Activated naive CD4-positive, alpha-beta T cell treated with anti-CD3 and anti-CD28 coated beads for 36 hours (primary cell): ENCODE results near the gene NPFFR2. TPM values are rescaled to one million over a fixed set of nuclear protein-coding genes. Genes with fewer than 3 reads are reported as not detected.
"Not testable (repeated sequence)": the region's sequence is repeated elsewhere in the genome, so short reads cannot be mapped to it uniquely, and the experiment has no call there.

ENCODE experiments used
- CTCF ChIA-PET: fragments of 350-600 bp; sonication (Branson Sonifier 250); formaldehyde crosslinking; loops from one replicate; lab custom pipeline; 2021; ENCODE audit warnings: antibody characterized with exemption; lab: Charles Lee
- DNase-seq: peaks from one replicate; pipeline ENCODE4 v3.0.0-alpha.2; 2020
- H3K27ac Mint-ChIP-seq: one replicate; pipeline ENCODE4 v1.8.0; 2021; ENCODE audit warnings: mild to moderate bottlenecking, mixed read lengths
- H3K27me3 Mint-ChIP-seq: one replicate; pipeline ENCODE4 v1.8.0; 2021; ENCODE audit warnings: low read depth, mixed read lengths
- H3K36me3 Mint-ChIP-seq: one replicate; pipeline ENCODE4 v1.8.0; 2021; ENCODE audit warnings: low read depth, mixed read lengths
- H3K4me1 Mint-ChIP-seq: one replicate; pipeline ENCODE4 v1.8.0; 2021; ENCODE audit warnings: low read depth, mixed read lengths
- H3K4me3 Mint-ChIP-seq: one replicate; pipeline ENCODE4 v1.8.0; 2021; ENCODE audit warnings: mild to moderate bottlenecking, moderate library complexity, mixed read lengths
- H3K9me3 Mint-ChIP-seq: one replicate; pipeline ENCODE4 v1.8.0; 2021; ENCODE audit warnings: mixed read lengths
- intact Hi-C: fragments of 100-400 bp; cut with micrococcal nuclease; formaldehyde crosslinking; loops from one replicate; pipeline ENCODE4 v1.15.1; 2023
- total RNA-seq, 2 experiments: library from RNA; stranded (reverse); gene quantifications; one replicate each; pipeline ENCODE4 v1.2.3, GENCODE V29; 2021

NPFFR2 gene
- total RNA-seq, 2 experiments from 2014 or later = not detected

DNA sequence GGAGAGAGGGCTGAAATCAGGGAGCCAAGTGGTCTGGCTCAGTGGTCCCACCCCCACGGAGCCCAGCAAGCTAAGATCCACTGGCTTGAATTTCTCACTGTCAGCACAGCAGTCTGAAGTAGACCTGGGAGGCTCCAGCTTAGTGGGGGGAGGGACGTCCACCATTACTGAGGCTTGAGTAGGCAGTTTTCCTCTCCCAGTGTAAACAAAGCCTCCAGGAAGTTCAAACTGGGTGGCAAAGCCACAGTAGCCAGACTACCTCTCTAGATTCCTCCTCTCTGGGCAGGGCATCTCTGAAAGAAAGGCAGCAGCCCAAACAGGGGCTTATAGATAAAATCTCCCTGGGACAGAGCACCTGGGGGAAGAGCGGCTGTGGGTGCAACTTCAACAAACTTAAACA is 88.1 kb downstream of the NPFFR2 start:
- H3K36me3 Mint-ChIP-seq = no peaks in the 10 kb centered on the region
- H3K27ac Mint-ChIP-seq = no peak overlapping the region
- no peak for DNase-seq
- intact Hi-C loops = loop anchor here (10.0 kb wide), 2 partner anchors 185 to 1505 kb away; no protein-coding TSS in a partner anchor
- peaks cover 7% of the 10 kb centered on the region for H3K27me3 Mint-ChIP-seq
- H3K4me3 Mint-ChIP-seq = no peak overlapping the region
- CTCF ChIA-PET = no interaction called here
- H3K4me1 Mint-ChIP-seq = no peaks in the 10 kb centered on the region
- no peaks in the 10 kb centered on the region for H3K9me3 Mint-ChIP-seq

DNA sequence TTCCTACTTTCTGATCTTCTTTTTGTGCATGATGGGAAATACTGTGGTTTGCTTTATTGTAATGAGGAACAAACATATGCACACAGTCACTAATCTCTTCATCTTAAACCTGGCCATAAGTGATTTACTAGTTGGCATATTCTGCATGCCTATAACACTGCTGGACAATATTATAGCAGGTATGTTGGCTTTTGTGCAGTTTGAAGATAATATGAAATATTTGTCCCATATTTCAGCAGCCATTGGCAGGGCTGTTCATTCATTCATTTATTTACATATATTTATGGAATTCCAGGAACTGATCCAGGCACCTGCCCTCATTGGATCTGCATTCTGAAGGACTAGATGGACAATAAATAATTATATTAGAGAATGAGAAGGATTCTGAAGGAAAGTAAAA is 96.9 kb downstream of the NPFFR2 start:
- H3K27me3 Mint-ChIP-seq = no peaks in the 10 kb centered on the region
- DNase-seq = no peak
- H3K27ac Mint-ChIP-seq = no peak overlapping the region
- H3K36me3 Mint-ChIP-seq = no peaks in the 10 kb centered on the region
- no peak overlapping the region for H3K4me3 Mint-ChIP-seq
- H3K9me3 Mint-ChIP-seq = no peaks in the 10 kb centered on the region
- CTCF ChIA-PET = no interaction called here
- intact Hi-C loops = no loop called here
- H3K4me1 Mint-ChIP-seq = no peaks in the 10 kb centered on the region

GRCh38 chr4:72136429-72136828 is 104.6 kb downstream of the NPFFR2 start:
- DNase-seq = no peak
- intact Hi-C loops = no loop called here
- no peaks in the 10 kb centered on the region for H3K36me3 Mint-ChIP-seq
- CTCF ChIA-PET = no interaction called here
- H3K27me3 Mint-ChIP-seq = no peaks in the 10 kb centered on the region
- no peak overlapping the region for H3K4me3 Mint-ChIP-seq
- H3K27ac Mint-ChIP-seq = no peak overlapping the region
- H3K4me1 Mint-ChIP-seq = no peaks in the 10 kb centered on the region
- H3K9me3 Mint-ChIP-seq = peaks cover 7% of the 10 kb centered on the region

DNA sequence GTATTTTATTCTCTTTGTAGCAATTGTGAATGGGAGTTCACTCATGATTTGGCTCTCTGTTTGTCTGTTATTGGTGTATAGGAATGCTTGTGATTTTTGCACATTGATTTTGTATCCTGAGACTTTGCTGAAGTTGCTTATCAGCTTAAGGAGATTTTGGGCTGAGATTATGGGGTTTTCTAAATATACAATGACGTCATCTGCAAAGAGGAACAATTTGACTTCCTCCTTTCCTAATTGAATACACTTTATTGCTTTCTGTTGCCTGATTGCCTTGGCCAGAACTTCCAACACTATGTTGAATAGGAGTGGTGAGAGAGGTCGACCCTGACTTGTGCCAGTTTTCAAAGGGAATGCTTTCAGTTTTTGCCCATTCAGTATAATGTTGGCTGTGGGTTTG is 108.2 kb downstream of the NPFFR2 start:
- H3K27ac Mint-ChIP-seq, H3K36me3 Mint-ChIP-seq, intact Hi-C loops, CTCF ChIA-PET, DNase-seq, H3K4me1 Mint-ChIP-seq, H3K4me3 Mint-ChIP-seq, H3K27me3 Mint-ChIP-seq: not testable (repeated sequence)
- H3K9me3 Mint-ChIP-seq = peaks cover 12% of the 10 kb centered on the region

DNA sequence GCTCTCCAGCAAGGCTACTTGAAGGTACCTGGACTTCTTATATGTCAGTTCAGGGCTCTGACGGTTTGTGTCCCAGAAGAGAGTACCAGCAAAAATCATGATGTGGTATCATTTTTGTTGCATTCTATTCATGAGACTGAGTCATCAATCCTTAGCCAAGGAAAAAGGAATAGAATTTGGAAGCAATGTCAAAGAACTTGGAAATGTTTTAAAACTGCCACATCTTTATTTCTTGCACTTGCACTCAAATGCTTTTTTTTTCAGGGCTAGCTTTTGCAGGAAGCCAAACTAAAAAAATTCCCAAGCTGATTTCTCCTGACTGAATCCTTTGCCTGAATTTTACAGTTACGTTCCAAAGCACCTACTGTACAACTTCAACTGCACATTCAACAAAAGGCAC is 112.4 kb downstream of the NPFFR2 start:
- Mint-ChIP-seq H3K27me3 (no peaks in the 10 kb centered on the region), H3K9me3 (peaks cover 8% of the 10 kb centered on the region), H3K36me3 (no peaks in the 10 kb centered on the region), H3K4me1 (no peaks in the 10 kb centered on the region), H3K27ac (no peak overlapping the region), H3K4me3 (no peak overlapping the region)
- CTCF ChIA-PET = no interaction called here
- no peak for DNase-seq
- intact Hi-C loops = no loop called here

DNA sequence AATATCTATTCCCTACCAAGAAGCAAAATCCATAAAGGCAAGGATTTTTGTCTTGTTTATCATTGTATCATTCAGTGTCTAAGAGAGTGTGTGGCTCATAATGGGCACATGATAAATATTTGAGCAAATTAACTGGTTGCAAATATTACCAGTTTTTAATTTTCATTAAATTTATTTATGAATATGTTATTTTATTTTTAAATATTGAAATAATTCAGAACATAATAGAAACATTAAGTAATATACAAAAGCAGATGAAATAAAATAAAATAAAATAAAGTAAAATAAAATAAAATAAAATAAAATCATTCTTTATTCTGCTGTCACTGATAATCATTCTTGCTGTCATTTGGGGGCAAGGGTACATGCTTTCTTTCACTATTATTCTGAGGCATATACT is 120.9 kb downstream of the NPFFR2 start:
- CTCF ChIA-PET = no interaction called here
- Mint-ChIP-seq H3K4me3 (no peak overlapping the region), H3K4me1 (no peaks in the 10 kb centered on the region), H3K36me3 (no peaks in the 10 kb centered on the region), H3K27ac (no peak overlapping the region), H3K27me3 (peaks cover 8% of the 10 kb centered on the region), H3K9me3 (peaks cover 12% of the 10 kb centered on the region)
- no peak for DNase-seq
- intact Hi-C loops = no loop called here

DNA sequence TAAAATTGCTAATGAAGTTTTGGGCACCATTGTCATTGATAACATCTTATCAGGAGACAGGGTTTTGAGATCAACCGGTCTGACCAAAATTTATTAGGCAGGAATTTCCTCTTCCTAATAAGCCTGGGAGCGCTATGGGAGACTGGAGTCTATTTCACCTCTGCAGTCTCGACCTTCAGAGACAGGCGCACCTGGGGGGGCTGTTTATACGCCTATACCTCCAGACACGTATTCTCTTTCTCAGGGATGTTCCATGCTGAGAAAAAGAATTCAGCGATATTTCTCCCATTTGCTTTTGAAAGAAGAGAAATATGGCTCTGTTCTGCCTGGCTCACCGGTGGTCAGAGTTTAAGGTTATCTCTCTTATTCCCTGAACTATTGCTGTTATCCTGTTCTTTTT is 121.8 kb downstream of the NPFFR2 start:
- H3K4me3 Mint-ChIP-seq, H3K36me3 Mint-ChIP-seq, H3K27me3 Mint-ChIP-seq, DNase-seq, intact Hi-C loops, H3K4me1 Mint-ChIP-seq, CTCF ChIA-PET, H3K27ac Mint-ChIP-seq: not testable (repeated sequence)
- H3K9me3 Mint-ChIP-seq = peaks cover 12% of the 10 kb centered on the region

DNA sequence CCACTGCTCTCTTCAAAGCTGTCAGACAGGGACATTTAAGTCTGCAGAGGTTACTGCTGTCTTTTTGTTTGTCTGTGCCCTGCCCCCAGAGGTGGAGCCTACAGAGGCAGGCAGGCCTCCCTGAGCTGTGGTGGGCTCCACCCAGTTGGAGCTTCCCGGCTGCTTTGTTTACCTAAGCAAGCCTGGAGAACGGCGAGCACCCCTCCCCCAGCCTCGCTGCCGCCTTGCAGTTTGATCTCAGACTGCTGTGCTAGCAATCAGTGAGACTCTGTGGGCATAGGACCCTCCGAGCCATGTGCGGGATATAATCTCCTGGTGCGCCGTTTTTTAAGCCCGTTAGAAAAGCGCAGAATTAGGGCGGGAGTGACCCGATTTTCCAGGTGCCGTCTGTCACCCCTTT is 137.5 kb downstream of the NPFFR2 start:
- H3K27me3 Mint-ChIP-seq, H3K36me3 Mint-ChIP-seq, CTCF ChIA-PET, DNase-seq, H3K4me3 Mint-ChIP-seq, intact Hi-C loops, H3K4me1 Mint-ChIP-seq, H3K27ac Mint-ChIP-seq, H3K9me3 Mint-ChIP-seq: not testable (repeated sequence)

DNA sequence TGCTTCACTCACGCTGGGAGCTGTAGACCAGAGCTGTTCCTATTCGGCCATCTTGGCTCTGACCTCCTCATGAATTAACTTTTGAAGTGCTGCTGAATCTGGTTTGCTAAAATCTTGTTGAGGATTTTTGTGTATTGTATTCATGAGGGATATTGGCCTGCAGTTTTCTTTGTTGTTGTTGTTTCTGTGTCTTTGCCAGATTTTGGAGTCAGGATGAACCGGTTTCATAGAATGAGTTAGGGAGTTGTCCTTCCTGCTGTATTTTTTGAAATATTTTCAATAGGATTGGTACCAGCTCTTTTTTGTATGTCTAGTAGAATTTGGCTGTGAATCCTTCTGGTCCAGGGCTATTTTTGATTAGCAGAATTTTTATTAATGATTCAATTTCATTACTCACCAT is 138.1 kb downstream of the NPFFR2 start:
- H3K9me3 Mint-ChIP-seq = peaks cover 8% of the 10 kb centered on the region
- CTCF ChIA-PET = no interaction called here
- intact Hi-C loops = no loop called here
- no peak overlapping the region for H3K4me3 Mint-ChIP-seq
- no peaks in the 10 kb centered on the region for H3K4me1 Mint-ChIP-seq
- no peak for DNase-seq
- H3K27me3 Mint-ChIP-seq = peaks cover 3% of the 10 kb centered on the region
- H3K27ac Mint-ChIP-seq = no peak overlapping the region
- H3K36me3 Mint-ChIP-seq = peaks cover 1% of the 10 kb centered on the region

DNA sequence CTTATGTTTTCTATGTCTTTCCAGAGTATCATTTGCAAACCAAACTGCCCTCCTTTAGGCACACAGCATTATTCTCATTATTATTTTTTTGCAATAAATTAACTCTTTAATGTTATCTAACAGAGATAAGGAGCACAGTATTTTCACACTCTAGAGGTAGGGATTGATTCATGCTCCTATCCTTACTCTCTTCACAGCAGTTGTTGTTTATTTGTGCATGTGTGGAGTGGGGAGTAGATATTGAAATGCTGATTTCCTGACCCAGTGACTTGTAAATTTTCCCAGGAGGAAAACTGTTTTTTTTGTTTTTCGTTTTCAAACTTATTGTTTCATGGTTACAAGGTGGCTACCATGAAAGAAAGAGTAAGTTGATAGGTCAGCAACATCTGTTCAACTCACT is 140.0 kb downstream of the NPFFR2 start:
- no peak for DNase-seq
- Mint-ChIP-seq H3K27ac (no peak overlapping the region), H3K9me3 (peaks cover 12% of the 10 kb centered on the region), H3K4me3 (no peak overlapping the region), H3K4me1 (no peaks in the 10 kb centered on the region), H3K36me3 (no peaks in the 10 kb centered on the region), H3K27me3 (peaks cover 3% of the 10 kb centered on the region)
- intact Hi-C loops = no loop called here
- CTCF ChIA-PET = no interaction called here

- Mint-ChIP-seq H3K4me1 (no peaks in the 10 kb centered on the region), H3K27ac (no peak overlapping the region), H3K4me3 (no peak overlapping the region), H3K9me3 (peaks cover 11% of the 10 kb centered on the region), H3K27me3 (no peaks in the 10 kb centered on the region), H3K36me3 (no peaks in the 10 kb centered on the region)
- CTCF ChIA-PET = no interaction called here
- DNase-seq = no peak
- intact Hi-C loops = no loop called here
Observed at GRCh38 chr4:72179342-72179741, 147.5 kb downstream of the NPFFR2 start.

DNA sequence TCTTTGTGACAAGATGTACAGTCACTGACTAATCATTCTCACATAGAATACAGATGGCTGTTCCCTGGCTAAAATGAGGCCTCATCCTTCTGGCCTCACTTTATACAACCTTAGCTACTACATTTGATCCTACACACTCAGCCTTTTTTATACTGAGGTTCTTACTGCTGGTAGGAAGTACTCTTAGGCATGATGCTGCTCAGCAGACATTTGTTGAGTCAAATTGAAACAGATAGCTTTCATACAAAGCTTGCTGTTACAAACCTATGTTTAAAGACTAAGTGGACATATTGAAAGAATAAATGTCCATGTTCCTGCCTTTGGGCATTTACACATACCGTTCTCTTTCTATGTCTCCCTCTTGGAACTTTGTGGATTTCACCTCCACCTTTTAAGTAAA is 154.9 kb downstream of the NPFFR2 start:
- intact Hi-C loops = no loop called here
- Mint-ChIP-seq H3K9me3 (peaks cover 2% of the 10 kb centered on the region), H3K27me3 (no peaks in the 10 kb centered on the region), H3K36me3 (no peaks in the 10 kb centered on the region), H3K27ac (no peak overlapping the region), H3K4me1 (no peaks in the 10 kb centered on the region), H3K4me3 (no peak overlapping the region)
- DNase-seq = no peak
- CTCF ChIA-PET = no interaction called here

- no peak overlapping the region for H3K27ac Mint-ChIP-seq
- H3K27me3 Mint-ChIP-seq = no peaks in the 10 kb centered on the region
- CTCF ChIA-PET = no interaction called here
- no peaks in the 10 kb centered on the region for H3K4me1 Mint-ChIP-seq
- no peak overlapping the region for H3K4me3 Mint-ChIP-seq
- H3K36me3 Mint-ChIP-seq = no peaks in the 10 kb centered on the region
- intact Hi-C loops = no loop called here
- DNase-seq = no peak
- H3K9me3 Mint-ChIP-seq = no peaks in the 10 kb centered on the region
Observed at GRCh38 chr4:72194046-72194445, 162.2 kb downstream of the NPFFR2 start.

DNA sequence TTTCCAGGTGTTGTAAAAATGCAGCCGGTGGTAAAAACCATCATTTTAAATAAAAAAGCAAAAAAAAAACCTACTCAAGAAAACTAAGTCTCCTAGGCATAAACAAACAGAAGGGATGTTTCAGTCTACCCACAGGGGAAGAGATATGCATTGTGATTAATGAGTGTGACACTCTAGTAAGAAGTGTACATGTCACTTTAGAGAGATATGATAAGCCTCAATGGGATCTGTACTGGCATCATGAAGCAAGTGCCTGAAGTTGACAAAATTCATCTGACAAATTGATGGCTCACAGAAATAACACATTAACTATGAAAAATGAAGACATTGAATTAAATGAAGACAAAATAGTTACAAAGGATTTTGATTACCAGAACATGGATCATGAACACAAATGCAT is 162.7 kb downstream of the NPFFR2 start:
- no peak overlapping the region for H3K27ac Mint-ChIP-seq
- DNase-seq = no peak
- no peaks in the 10 kb centered on the region for H3K36me3 Mint-ChIP-seq
- H3K4me3 Mint-ChIP-seq = no peak overlapping the region
- H3K27me3 Mint-ChIP-seq = no peaks in the 10 kb centered on the region
- intact Hi-C loops = no loop called here
- no peaks in the 10 kb centered on the region for H3K4me1 Mint-ChIP-seq
- CTCF ChIA-PET = no interaction called here
- H3K9me3 Mint-ChIP-seq = no peaks in the 10 kb centered on the region
